ENCODE data around the gene ASTE1. TPM values are rescaled to one million over a fixed set of nuclear protein-coding genes. Genes with fewer than 3 reads are reported as not detected.

ASTE1 gene
- polyA plus RNA-seq, 1 donor = 18.9 TPM

DNA sequence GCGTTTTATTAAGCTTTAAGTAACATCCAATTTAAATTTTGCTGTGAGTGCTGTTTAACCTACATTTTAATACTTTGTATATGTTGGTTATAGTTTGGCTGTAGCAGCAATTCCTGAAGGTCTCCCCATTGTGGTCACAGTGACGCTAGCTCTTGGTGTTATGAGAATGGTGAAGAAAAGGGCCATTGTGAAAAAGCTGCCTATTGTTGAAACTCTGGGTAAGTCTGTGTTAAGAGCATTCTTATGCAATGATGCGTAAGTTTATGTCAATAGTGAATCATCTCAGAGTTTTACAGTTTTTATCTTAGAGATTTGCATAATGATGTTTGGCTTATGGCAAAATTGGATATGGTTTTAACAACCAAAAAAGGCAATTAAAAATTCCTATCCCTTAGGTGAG, 62.7 kb downstream of the ASTE1 start:
- no peak overlapping the region for H3K27ac ChIP-seq (ENCODE audit: low read length)
- no peak for DNase-seq
- H3K36me3 ChIP-seq (ENCODE audit: control insufficient read depth, insufficient read depth, low read length) = peaks cover 15% of the 10 kb centered on the region

More for the DNA sequence above, 62.7 kb downstream of the ASTE1 start:
- Histone ChIP-seq H3K4me3 (ENCODE audit: low read length) (no peak overlapping the region), H3K27me3 (ENCODE audit: control insufficient read depth, insufficient read depth, low read length) (no peaks in the 10 kb centered on the region), H3K4me1 (ENCODE audit: control insufficient read depth, insufficient read depth, low read length) (no peaks in the 10 kb centered on the region), H3K9me3 (ENCODE audit: control insufficient read depth, low read depth, low read length) (no peaks in the 10 kb centered on the region)
- 63% methylated on average over 1 of the region's 3 CpGs for WGBS (ENCODE audit: insufficient coverage, low lambda C conversion rate)

Other genes with a start within 250 kb of the ASTE1 start
- 66.5 TPM for gene ATP2C1, start 132.7 kb downstream of the ASTE1 start, polyA plus RNA-seq
- gene NEK11, start 52 bp upstream of the ASTE1 start, polyA plus RNA-seq = 10.5 TPM